ENCODE measurements around the gene FMC1.

GRCh38 chr7:139345042-139345441 is 3.9 kb downstream of the FMC1 start:
- TF ChIP-seq CTCF (optimal IDR thresholded peaks at IDR 0.05 in 1 of 3, IDR thresholded peaks at IDR 0.05 in 1 of 3, conservative IDR thresholded peaks at IDR 0.05 in 1 of 3; ENCODE audit: extremely low read depth in 1 of 3, insufficient read depth in 2 of 3, low read length in 3 of 3), result no peak
- TF ChIP-seq EZH2 (IDR thresholded peaks at IDR 0.05; ENCODE audit: low read length), result no peak

Measured in keratinocyte (primary cell).